HepG2 (cell line): ENCODE measurements around the gene CHMP1A. TPM values are rescaled to one million over a fixed set of nuclear protein-coding genes. Genes with fewer than 3 reads are reported as not detected.

Experiments
- ETV5 ChIP-seq: IDR thresholded peaks from 2 replicates; pipeline ENCODE4 v1.6.1; 2018; ENCODE audit warnings: missing biosample characterization, missing genetic modification reagents, inconsistent platforms, borderline replicate concordance
- HINFP ChIP-seq: sonication (generic); formaldehyde crosslinking; IDR thresholded peaks from 2 replicates; pipeline ENCODE4 v1.4.0; 2020; ENCODE audit warnings: low read depth, mild to moderate bottlenecking, missing genetic modification reagents
- IKZF5 ChIP-seq: IDR thresholded peaks from 2 replicates; pipeline ENCODE4 v1.6.1; 2018; ENCODE audit warnings: missing genetic modification reagents, mild to moderate bottlenecking, missing compliant biosample characterization
- JARID2 ChIP-seq: sonication (generic); formaldehyde crosslinking; IDR thresholded peaks from 2 replicates; pipeline ENCODE4 v1.8.1; 2023; ENCODE audit warnings: missing genetic modification reagents, inconsistent platforms; ENCODE audit not compliant: insufficient replicate concordance
- JDP2 ChIP-seq: sonication (generic); formaldehyde crosslinking; IDR thresholded peaks from 2 replicates; pipeline ENCODE4 v1.8.1; 2022; ENCODE audit warnings: missing genetic modification reagents, borderline replicate concordance
- KDM2A ChIP-seq: sonication (generic); formaldehyde crosslinking; IDR thresholded peaks from 2 replicates; pipeline ENCODE4 v1.4.0; 2020; ENCODE audit warnings: low read depth, missing genetic modification reagents, borderline replicate concordance
- MLLT10 ChIP-seq: sonication (generic); formaldehyde crosslinking; IDR thresholded peaks from 2 replicates; pipeline ENCODE4 v1.4.0; 2020; ENCODE audit warnings: missing genetic modification reagents
- NCOA2 ChIP-seq: sonication (generic); formaldehyde crosslinking; IDR thresholded peaks from 2 replicates; pipeline ENCODE4 v1.8.0; 2022; ENCODE audit warnings: inconsistent platforms
- NFRKB ChIP-seq: fragments of 450-650 bp; IDR thresholded peaks from 2 replicates; pipeline ENCODE4 v1.6.1; 2017
- NR2F1 ChIP-seq, 2 experiments: fragments of 450-650 bp in 1 of 2; formaldehyde crosslinking in 1 of 2; IDR thresholded peaks; 2 replicates each; pipeline versions ENCODE4 v1.5.0 to v1.6.1; 2016 to 2020; ENCODE audit warnings: mild to moderate bottlenecking in 1 of 2, missing compliant biosample characterization in 1 of 2, missing genetic modification reagents in 1 of 2, moderate library complexity in 1 of 2
- SATB2 ChIP-seq: sonication (generic); formaldehyde crosslinking; IDR thresholded peaks from 2 replicates; pipeline ENCODE4 v1.5.0; 2020; ENCODE audit warnings: missing genetic modification reagents
- SIN3A ChIP-seq: IDR thresholded peaks from 2 replicates; pipeline ENCODE4 v1.6.1; 2011; ENCODE audit warnings: low read depth, mild to moderate bottlenecking, control low read depth, low read length, borderline replicate concordance
- TOE1 ChIP-seq: sonication (generic); formaldehyde crosslinking; IDR thresholded peaks from 2 replicates; pipeline ENCODE4 v1.4.0; 2020; ENCODE audit warnings: mild to moderate bottlenecking, missing genetic modification reagents
- U2AF2 ChIP-seq: fragments of 200-400 bp; formaldehyde crosslinking; IDR thresholded peaks from 2 replicates; pipeline ENCODE4 v1.6.1; 2017; ENCODE audit warnings: low read depth, mild to moderate bottlenecking, low read length
- ZBED4 ChIP-seq: sonication (generic); formaldehyde crosslinking; IDR thresholded peaks from 2 replicates; pipeline ENCODE4 v1.4.0; 2020; ENCODE audit warnings: missing genetic modification reagents, borderline replicate concordance
- ZBTB1 ChIP-seq: sonication (generic); formaldehyde crosslinking; IDR thresholded peaks from 2 replicates; pipeline ENCODE4 v1.4.0; 2020; ENCODE audit warnings: missing genetic modification reagents, borderline replicate concordance
- ZFP41 ChIP-seq: sonication (generic); formaldehyde crosslinking; IDR thresholded peaks from 2 replicates; pipeline ENCODE4 v1.4.0; 2020; ENCODE audit warnings: mild to moderate bottlenecking, missing genetic modification reagents, borderline replicate concordance
- ZKSCAN5 ChIP-seq: sonication (generic); formaldehyde crosslinking; IDR thresholded peaks from 2 replicates; pipeline ENCODE4 v1.5.1; 2020; ENCODE audit warnings: mild to moderate bottlenecking, missing genetic modification reagents
- ZNF24 ChIP-seq: fragments of 450-650 bp; IDR thresholded peaks from 2 replicates; pipeline ENCODE4 v1.6.1; 2017; ENCODE audit warnings: antibody characterized with exemption, mild to moderate bottlenecking
- ZNF337 ChIP-seq: sonication (generic); formaldehyde crosslinking; IDR thresholded peaks from 2 replicates; pipeline ENCODE4 v1.5.1; 2020; ENCODE audit warnings: missing genetic modification reagents, low read depth, mild to moderate bottlenecking, borderline replicate concordance
- ZNF678 ChIP-seq: sonication (generic); formaldehyde crosslinking; IDR thresholded peaks from 2 replicates; pipeline ENCODE4 v1.4.0; 2020; ENCODE audit warnings: mild to moderate bottlenecking, missing genetic modification reagents
- ZNF777 ChIP-seq: sonication (generic); formaldehyde crosslinking; IDR thresholded peaks from 2 replicates; pipeline ENCODE4 v1.4.0; 2020; ENCODE audit warnings: missing genetic modification reagents
- polyA plus RNA-seq, 8 experiments: library from polyadenylated mRNA; depleted of rRNA in 3 of 8; stranded (reverse) in 7 of 8; unstranded in 1 of 8; fragments of >200 nt; fragmentation: Illumina TruSeq in 4 of 8; extraction: Trizol in 4 of 8; gene quantifications; 2 replicates each; pipeline versions ENCODE4 v1.2.1 to v1.2.3, GENCODE V29; 2011 to 2016; ENCODE audit warnings: low read depth in 4 of 8, missing spikeins in 1 of 8, mixed read lengths in 1 of 8; ENCODE audit not compliant: insufficient read depth in 1 of 8
- total RNA-seq, 5 experiments: library from RNA; depleted of rRNA; stranded (reverse); fragments of >200 nt; fragmentation: Illumina TruSeq; extraction: Trizol; gene quantifications; 2 replicates each; pipeline ENCODE4 v1.2.3, GENCODE V29; 2016; ENCODE audit warnings: low read depth in 1 of 5

The CHMP1A gene
- total and polyA plus RNA-seq, 2 of the 13 experiments (the other 11 are each of a cell fraction or from before 2014, with no cell fraction given), result 69.4 to 73.3 TPM

- TF ChIP-seq KDM2A (CRISPR knock-in tag) (no peak), NFRKB (no peak), JDP2 (no peak), NR2F1 (CRISPR knock-in tag; IDR thresholded peaks at IDR 0.05) (no peak), JARID2 (CRISPR knock-in tag) (no peak), SIN3A (no peak), IKZF5 (CRISPR knock-in tag) (no peak), ETV5 (CRISPR knock-in tag) (0 out of 2 replicates have a peak, but pooled peaks have one; percentile 20), HINFP (CRISPR knock-in tag) (no peak), SATB2 (CRISPR knock-in tag) (no peak), TOE1 (no peak), ZNF24 (no peak), ZFP41 (CRISPR knock-in tag) (no peak; the same call in 1 of the 2 replicates), U2AF2 (no peak), ZKSCAN5 (CRISPR knock-in tag) (no peak), ZNF678 (no peak), ZNF337 (no peak), MLLT10 (CRISPR knock-in tag) (no peak), NCOA2 (CRISPR knock-in tag) (no peak), ZBTB1 (CRISPR knock-in tag) (no peak), ZBED4 (0 out of 2 replicates have a peak, but pooled peaks have one; percentile 49), ZNF777 (CRISPR knock-in tag) (no peak)
Measured at GRCh38 chr16:89623511-89624261, 33.8 kb downstream of the CHMP1A start (continued).
